CD14-positive monocyte (primary cell): ENCODE measurements around the gene MPND. TPM values are rescaled to one million over a fixed set of nuclear protein-coding genes. Genes with fewer than 3 reads are reported as not detected.

ENCODE experiments used
- DNase-seq, 3 donors: peaks; one replicate each; pipeline ENCODE4 v3.0.0-alpha.2; 2011 to 2022
- H2AFZ ChIP-seq: 2 replicates; pipeline ENCODE4 v1.6.0; 2012; ENCODE audit warnings: mild to moderate bottlenecking, low read depth, low read length, inconsistent platforms; ENCODE audit not compliant: insufficient read depth, poor library complexity, severe bottlenecking
- H3K27ac ChIP-seq, 2 donors: 1 replicate in 1 of 2; 2 replicates in 1 of 2; pipeline ENCODE4 v1.5.1; 2012 to 2013; ENCODE audit warnings: low read length in 2 of 2, control low read depth in 1 of 2, inconsistent platforms in 1 of 2, low read depth in 1 of 2, mild to moderate bottlenecking in 1 of 2
- H3K27me3 ChIP-seq, 2 donors: one replicate each; pipeline versions ENCODE4 v1.6.0 to v1.6.1; 2011 to 2013; ENCODE audit warnings: low read length in 2 of 2; ENCODE audit not compliant: control insufficient read depth in 2 of 2, insufficient read depth in 2 of 2
- H3K36me3 ChIP-seq, 2 donors: replicated peaks in 1 of 2; 1 replicate in 1 of 2; 2 replicates in 1 of 2; pipeline versions ENCODE4 v1.5.1 to v1.6.1; 2012 to 2013; ENCODE audit warnings: low read length in 2 of 2, control low read depth in 1 of 2, inconsistent platforms in 1 of 2, mild to moderate bottlenecking in 1 of 2; ENCODE audit not compliant: insufficient read depth in 2 of 2, control insufficient read depth in 1 of 2
- H3K4me1 ChIP-seq, 2 donors: 1 replicate in 1 of 2; 2 replicates in 1 of 2; pipeline versions ENCODE4 v1.5.1 to v1.6.1; 2012 to 2013; ENCODE audit warnings: low read length in 2 of 2, control low read depth in 1 of 2, inconsistent platforms in 1 of 2, mild to moderate bottlenecking in 1 of 2, moderate library complexity in 1 of 2; ENCODE audit not compliant: insufficient read depth in 2 of 2, control insufficient read depth in 1 of 2
- H3K4me2 ChIP-seq: replicated peaks from 2 replicates; pipeline ENCODE3; 2012; ENCODE audit warnings: low read length, moderate library complexity, mild to moderate bottlenecking; ENCODE audit not compliant: poor library complexity, severe bottlenecking; ENCODE audit errors: extremely low read depth
- H3K4me3 ChIP-seq, 3 experiments: fragments of 200-600 bp in 1 of 3; sonication (generic) in 1 of 3; replicated peaks in 1 of 3; 1 replicate in 2 of 3; 2 replicates in 1 of 3; pipeline ENCODE4 v1.5.1; 2011 to 2013; ENCODE audit warnings: low read length in 3 of 3, mild to moderate bottlenecking in 3 of 3, control low read depth in 2 of 3, low read depth in 2 of 3, inconsistent platforms in 1 of 3, moderate library complexity in 1 of 3
- H3K79me2 ChIP-seq: 2 replicates; pipeline ENCODE4 v1.6.0; 2012; ENCODE audit warnings: mild to moderate bottlenecking, control low read depth, inconsistent platforms, low read length, moderate library complexity; ENCODE audit not compliant: insufficient read depth
- H3K9ac ChIP-seq: 2 replicates; pipeline ENCODE4 v1.6.0; 2017; ENCODE audit warnings: low read length, mild to moderate bottlenecking; ENCODE audit not compliant: insufficient read depth, poor library complexity, severe bottlenecking
- H3K9me3 ChIP-seq, 2 donors: replicated peaks in 1 of 2; 1 replicate in 1 of 2; 2 replicates in 1 of 2; pipeline versions ENCODE4 v1.5.1 to v1.6.1; 2012 to 2013; ENCODE audit warnings: low read length in 2 of 2, control low read depth in 1 of 2; ENCODE audit not compliant: control insufficient read depth in 1 of 2, insufficient read depth in 1 of 2
- H4K20me1 ChIP-seq: 2 replicates; pipeline ENCODE4 v1.6.0; 2012; ENCODE audit warnings: mild to moderate bottlenecking, low read length, control low read depth, moderate library complexity; ENCODE audit not compliant: insufficient read depth
- H3K27ac Mint-ChIP-seq, 7 donors: one replicate each; pipeline ENCODE4 v1.8.0; 2020; ENCODE audit warnings: mild to moderate bottlenecking in 7 of 7, mixed read lengths in 7 of 7, moderate library complexity in 6 of 7, inconsistent platforms in 2 of 7
- H3K27me3 Mint-ChIP-seq, 3 donors: one replicate each; pipeline ENCODE4 v1.8.0; 2021 to 2022; ENCODE audit warnings: low read depth in 3 of 3, mild to moderate bottlenecking in 3 of 3, mixed read lengths in 3 of 3, moderate library complexity in 3 of 3, inconsistent platforms in 1 of 3
- H3K36me3 Mint-ChIP-seq, 2 donors: one replicate each; pipeline ENCODE4 v1.8.0; 2020; ENCODE audit warnings: mixed read lengths in 2 of 2, inconsistent platforms in 1 of 2, mild to moderate bottlenecking in 1 of 2
- H3K4me1 Mint-ChIP-seq: one replicate; pipeline ENCODE4 v1.8.0; 2020; ENCODE audit warnings: mild to moderate bottlenecking, mixed read lengths
- H3K4me3 Mint-ChIP-seq, 2 donors: one replicate each; pipeline ENCODE4 v1.8.0; 2020; ENCODE audit warnings: mild to moderate bottlenecking in 2 of 2, mixed read lengths in 2 of 2, moderate library complexity in 1 of 2
- H3K9me3 Mint-ChIP-seq, 7 donors: one replicate each; pipeline ENCODE4 v1.8.0; 2020 to 2022; ENCODE audit warnings: mixed read lengths in 7 of 7, mild to moderate bottlenecking in 6 of 7, moderate library complexity in 6 of 7, inconsistent platforms in 2 of 7
- WGBS: methylation state at CpG from one replicate; pipeline ENCODE4 v1.1.5; 2013; ENCODE audit warnings: missing lambda C conversion rate; ENCODE audit not compliant: insufficient coverage; 5-methylcytosine and 5-hydroxymethylcytosine counted together
- intact Hi-C, 2 donors: fragments of 100-400 bp; cut with micrococcal nuclease; formaldehyde crosslinking; loops; one replicate each; pipeline versions ENCODE4 v1.15.0 to v1.15.1; 2023
- polyA plus RNA-seq, 3 donors: library from polyadenylated mRNA; depleted of rRNA in 1 of 3; unstranded in 2 of 3; stranded (reverse) in 1 of 3; fragments of 300-500 nt in 2 of 3; fragments of >200 nt in 1 of 3; fragmentation: Illumina TruSeq in 2 of 3; gene quantifications; 1 replicate in 2 of 3; 2 replicates in 1 of 3; pipeline ENCODE4 v1.2.3, GENCODE V29; 2012 to 2021
- TF ChIP-seq, protein P1 (sequence below): fragments of 200-600 bp; IDR thresholded peaks from one replicate; pipeline ENCODE4 v1.8.0; 2022; ENCODE audit warnings: antibody characterized with exemption, mild to moderate bottlenecking

The MPND gene
- polyA plus RNA-seq, 3 donors = 6.5 to 15.9 (median 7.0) TPM

- no peak overlapping the region for H2AFZ ChIP-seq
- no peak overlapping the region for H3K27ac ChIP-seq
- no peaks in the 10 kb centered on the region for H3K27me3 ChIP-seq
- Mint-ChIP-seq H3K27me3 (peaks cover 5 to 10% (median 7%) of the 10 kb centered on the region in 3 donors), H3K36me3 (no peaks in the 10 kb centered on the region), H3K4me1 (peaks cover 12% of the 10 kb centered on the region), H3K9me3 (peaks cover 0 to 11% (median 8%) of the 10 kb centered on the region in 7 donors), H3K4me3 (no peak overlapping the region), H3K27ac (no peak overlapping the region)
- no peak overlapping the region for H3K4me3 ChIP-seq
- 93% methylated on average over 19 of the region's 22 CpGs for WGBS
- peaks cover 0 to 15% of the 10 kb centered on the region in 2 donors for H3K9me3 ChIP-seq
- TF ChIP-seq, protein P1, sequence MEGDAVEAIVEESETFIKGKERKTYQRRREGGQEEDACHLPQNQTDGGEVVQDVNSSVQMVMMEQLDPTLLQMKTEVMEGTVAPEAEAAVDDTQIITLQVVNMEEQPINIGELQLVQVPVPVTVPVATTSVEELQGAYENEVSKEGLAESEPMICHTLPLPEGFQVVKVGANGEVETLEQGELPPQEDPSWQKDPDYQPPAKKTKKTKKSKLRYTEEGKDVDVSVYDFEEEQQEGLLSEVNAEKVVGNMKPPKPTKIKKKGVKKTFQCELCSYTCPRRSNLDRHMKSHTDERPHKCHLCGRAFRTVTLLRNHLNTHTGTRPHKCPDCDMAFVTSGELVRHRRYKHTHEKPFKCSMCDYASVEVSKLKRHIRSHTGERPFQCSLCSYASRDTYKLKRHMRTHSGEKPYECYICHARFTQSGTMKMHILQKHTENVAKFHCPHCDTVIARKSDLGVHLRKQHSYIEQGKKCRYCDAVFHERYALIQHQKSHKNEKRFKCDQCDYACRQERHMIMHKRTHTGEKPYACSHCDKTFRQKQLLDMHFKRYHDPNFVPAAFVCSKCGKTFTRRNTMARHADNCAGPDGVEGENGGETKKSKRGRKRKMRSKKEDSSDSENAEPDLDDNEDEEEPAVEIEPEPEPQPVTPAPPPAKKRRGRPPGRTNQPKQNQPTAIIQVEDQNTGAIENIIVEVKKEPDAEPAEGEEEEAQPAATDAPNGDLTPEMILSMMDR = no peak
- no peak overlapping the region for H3K9ac ChIP-seq
- no peaks in the 10 kb centered on the region for H3K79me2 ChIP-seq
- intact Hi-C loops = no loop called here
- H3K36me3 ChIP-seq = no peaks in the 10 kb centered on the region
- no peaks in the 10 kb centered on the region for H4K20me1 ChIP-seq
- H3K4me1 ChIP-seq = peaks cover 5 to 12% of the 10 kb centered on the region in 2 donors
- no peak for DNase-seq
- H3K4me2 ChIP-seq = no peak overlapping the region
Observed at GRCh38 chr19:4310247-4311121, 32.9 kb upstream of the MPND start.

GRCh38 chr19:4313847-4314490 lies 29.4 kb upstream of the MPND start:
- DNase-seq = no peak
- no peaks in the 10 kb centered on the region for H3K36me3 ChIP-seq
- no peak overlapping the region for H2AFZ ChIP-seq
- no peak overlapping the region for H3K4me2 ChIP-seq
- intact Hi-C loops = no loop called here
- Mint-ChIP-seq H3K27ac (peak overlapping the region in 1 of 7 donors; percentile 15), H3K9me3 (peaks cover 2 to 17% (median 13%) of the 10 kb centered on the region in 7 donors), H3K27me3 (peaks cover 3 to 8% (median 6%) of the 10 kb centered on the region in 3 donors), H3K4me3 (no peak overlapping the region), H3K4me1 (peaks cover 14% of the 10 kb centered on the region), H3K36me3 (no peaks in the 10 kb centered on the region)
- H3K4me1 ChIP-seq = peaks cover 9 to 17% of the 10 kb centered on the region in 2 donors
- no peaks in the 10 kb centered on the region for H4K20me1 ChIP-seq
- no peaks in the 10 kb centered on the region for H3K79me2 ChIP-seq
- no peaks in the 10 kb centered on the region for H3K27me3 ChIP-seq
- TF ChIP-seq, protein P1 = no peak
- no peak overlapping the region for H3K27ac ChIP-seq
- H3K9ac ChIP-seq = no peak overlapping the region
- WGBS = 40% methylated on average over 2 of the region's 12 CpGs
- H3K9me3 ChIP-seq = peaks cover 0 to 20% of the 10 kb centered on the region in 2 donors
- H3K4me3 ChIP-seq = no peak overlapping the region
